ENCODE results near the gene CLCN7.
"Not testable (repeated sequence)": the region's sequence is repeated elsewhere in the genome, so short reads cannot be mapped to it uniquely, and the experiment has no call there.

CLCN7 gene

GRCh38 chr16:1487395-1488053 is 12.7 kb upstream of the CLCN7 start:
- Histone ChIP-seq H3K27me3 (replicated peaks; ENCODE audit: control insufficient read depth, insufficient read depth, low read length) (no peaks in the 10 kb centered on the region), H3K36me3 (ENCODE audit: control insufficient read depth, insufficient read depth, low read length) (no peaks in the 10 kb centered on the region), H3K4me3 (replicated peaks; ENCODE audit: low read depth, low read length) (no peak overlapping the region)
- peak; percentile 11 for DNase-seq (ENCODE audit: extremely low read depth, insufficient read length)
- TF ChIP-seq CTCF (IDR thresholded peaks at IDR 0.05; ENCODE audit: insufficient read depth, low read length, poor library complexity, severe bottlenecking) = no peak

GRCh38 chr16:1486551-1487390 is 11.9 kb upstream of the CLCN7 start:
- Histone ChIP-seq H3K4me3 (replicated peaks; ENCODE audit: low read depth, low read length) (no peak overlapping the region), H3K27me3 (replicated peaks; ENCODE audit: control insufficient read depth, insufficient read depth, low read length) (no peaks in the 10 kb centered on the region), H3K36me3 (ENCODE audit: control insufficient read depth, insufficient read depth, low read length) (no peaks in the 10 kb centered on the region)
- peak; percentile 2 for DNase-seq (ENCODE audit: extremely low read depth, insufficient read length)
- no peak for TF ChIP-seq CTCF (IDR thresholded peaks at IDR 0.05; ENCODE audit: insufficient read depth, low read length, poor library complexity, severe bottlenecking)

GRCh38 chr16:1485847-1486496 is 11.1 kb upstream of the CLCN7 start:
- no peak for TF ChIP-seq CTCF (IDR thresholded peaks at IDR 0.05; ENCODE audit: insufficient read depth, low read length, poor library complexity, severe bottlenecking)
- H3K27me3 ChIP-seq (replicated peaks; ENCODE audit: control insufficient read depth, insufficient read depth, low read length) = no peaks in the 10 kb centered on the region
- peak; percentile 9 for DNase-seq (ENCODE audit: extremely low read depth, insufficient read length)
- no peaks in the 10 kb centered on the region for H3K36me3 ChIP-seq (ENCODE audit: control insufficient read depth, insufficient read depth, low read length)
- H3K4me3 ChIP-seq (replicated peaks; ENCODE audit: low read depth, low read length) = no peak overlapping the region

GRCh38 chr16:1481906-1482835 is 7.3 kb upstream of the CLCN7 start:
- DNase-seq (ENCODE audit: extremely low read depth, insufficient read length) = peak; percentile 9
- no peaks in the 10 kb centered on the region for H3K27me3 ChIP-seq (replicated peaks; ENCODE audit: control insufficient read depth, insufficient read depth, low read length)
- no peak overlapping the region for H3K4me3 ChIP-seq (replicated peaks; ENCODE audit: low read depth, low read length)
- TF ChIP-seq CTCF (IDR thresholded peaks at IDR 0.05; ENCODE audit: insufficient read depth, low read length, poor library complexity, severe bottlenecking) = no peak
- H3K36me3 ChIP-seq (ENCODE audit: control insufficient read depth, insufficient read depth, low read length) = no peaks in the 10 kb centered on the region

- not testable (repeated sequence) for DNase-seq (ENCODE audit: extremely low read depth, insufficient read length); H3K27me3 ChIP-seq (replicated peaks; ENCODE audit: control insufficient read depth, insufficient read depth, low read length); H3K4me3 ChIP-seq (replicated peaks; ENCODE audit: low read depth, low read length); H3K36me3 ChIP-seq (ENCODE audit: control insufficient read depth, insufficient read depth, low read length)
These were observed 4.1 kb upstream of the CLCN7 start for GRCh38 chr16:1478937-1479336.
